ENCODE data around the gene HERC6. TPM values are rescaled to one million over a fixed set of nuclear protein-coding genes. Genes with fewer than 3 reads are reported as not detected.

The HERC6 gene
- total and polyA plus RNA-seq, 9 of the 15 experiments (the other 6 are each of a cell fraction or from before 2014, with no cell fraction given), result 0.01 to 0.68 (median 0.15) TPM

- TF ChIP-seq TFAM (CRISPR knock-in tag; conservative IDR thresholded peaks at IDR 0.05) (no peak), KLF10 (CRISPR knock-in tag; IDR thresholded peaks at IDR 0.05) (no peak), MBD2 (IDR thresholded peaks at IDR 0.05; ENCODE audit: borderline replicate concordance, low read depth) (no peak), CBFB (CRISPR knock-in tag; IDR thresholded peaks at IDR 0.05) (no peak), ZKSCAN3 (CRISPR knock-in tag; IDR thresholded peaks at IDR 0.05) (no peak), SMAD2 (IDR thresholded peaks at IDR 0.05; ENCODE audit: low read depth, low read length) (no peak), ZBTB7A (IDR thresholded peaks at IDR 0.05; ENCODE audit: borderline replicate concordance, control insufficient read depth, low read depth, low read length) (no peak), ZNF175 (CRISPR knock-in tag; IDR thresholded peaks at IDR 0.05; ENCODE audit: low read depth) (no peak)
Measured at GRCh38 chr4:88465653-88466192, 87.1 kb downstream of the HERC6 start (continued).

GRCh38 chr4:88467392-88467791 lies 88.7 kb downstream of the HERC6 start:
- Histone ChIP-seq H3K4me2 (ENCODE audit: insufficient read depth, low read length) (no peak overlapping the region), H3K9ac (ENCODE audit: insufficient read depth in 1 of 2, low read depth in 2 of 2, low read length in 2 of 2) (no peak overlapping the region), H2AFZ (ENCODE audit: low read depth, low read length) (no peak overlapping the region), H3K4me1 (replicated peaks in 1 of 2; ENCODE audit: control insufficient read depth in 2 of 2, insufficient read depth in 2 of 2, low read length in 2 of 2) (no peaks in the 10 kb centered on the region), H3K4me3 (no peak overlapping the region), H4K20me1 (replicated peaks; ENCODE audit: control insufficient read depth, insufficient read depth, low read length) (no peaks in the 10 kb centered on the region), H3K27me3 (ENCODE audit: control insufficient read depth in 2 of 2, insufficient read depth in 2 of 2, low read length in 2 of 2) (no peaks in the 10 kb centered on the region), H3K9me1 (ENCODE audit: control insufficient read depth, insufficient read depth, low read length) (no peaks in the 10 kb centered on the region), H3K9me3 (replicated peaks; ENCODE audit: control insufficient read depth, insufficient read depth, low read depth, low read length) (no peaks in the 10 kb centered on the region), H3K36me3 (ENCODE audit: control insufficient read depth, insufficient read depth, low read length) (no peaks in the 10 kb centered on the region), H3K79me2 (ENCODE audit: control insufficient read depth, insufficient read depth, low read length) (no peaks in the 10 kb centered on the region), H3K27ac (ENCODE audit: extremely low read depth, low read depth, low read length) (no peak overlapping the region)
- ChIA-PET CTCF (ENCODE audit: low intra/inter-chr PET ratio) (no interaction called here), POLR2A (no interaction called here)
- FAIRE-seq (no peak), DNase-seq (ENCODE audit: extremely low read depth in 1 of 4, low spot score in 3 of 4) (no peak), ATAC-seq (no peak)
- intact Hi-C loops (cut with micrococcal nuclease), result no loop called here
- in situ Hi-C loops (cut with MboI), result no loop called here
- no TSS peak for BruUV-seq (replicated peaks)
- 0% methylated on average over 2 of the region's 2 CpGs for WGBS (ENCODE audit: insufficient coverage, low coverage, missing lambda C conversion rate)
- TF ChIP-seq PPARD (CRISPR knock-in tag; IDR thresholded peaks at IDR 0.05), result no peak
- TF ChIP-seq SMARCA4 (IDR thresholded peaks at IDR 0.05), result no peak
- no peak for TF ChIP-seq NFE2 (IDR thresholded peaks at IDR 0.05; ENCODE audit: low read depth)
- no peak for TF ChIP-seq HNRNPLL (IDR thresholded peaks at IDR 0.05; ENCODE audit: low read depth, low read length, poor library complexity, severe bottlenecking)
- TF ChIP-seq ZNF12 (CRISPR knock-in tag; IDR thresholded peaks at IDR 0.05), result no peak
- TF ChIP-seq ZNF280A (IDR thresholded peaks at IDR 0.05; ENCODE audit: low read depth, partially characterized antibody), result no peak
- TF ChIP-seq MLX (CRISPR knock-in tag; conservative IDR thresholded peaks at IDR 0.05), result no peak
- no peak for TF ChIP-seq FOS (IDR thresholded peaks at IDR 0.05; ENCODE audit: extremely low read depth, insufficient read length)
- no peak for TF ChIP-seq MTF1 (CRISPR knock-in tag; IDR thresholded peaks at IDR 0.05; ENCODE audit: borderline replicate concordance)
- TF ChIP-seq ZC3H11A (IDR thresholded peaks at IDR 0.05; ENCODE audit: low read depth, low read length), result no peak
